ENCODE results near the gene PSD4.

The PSD4 gene

GRCh38 chr2:113229795-113230194 lies 56.0 kb downstream of the PSD4 start:
- H4K20me1 ChIP-seq (ENCODE audit: insufficient read depth, low read length): no peaks in the 10 kb centered on the region
- no peaks in the 10 kb centered on the region for H3K9me2 ChIP-seq (replicated peaks; ENCODE audit: insufficient read depth, low read length)
- H3K4me1 ChIP-seq (ENCODE audit: low read length): no peaks in the 10 kb centered on the region
- H3K36me3 ChIP-seq (replicated peaks; ENCODE audit: insufficient read depth, low read length): no peaks in the 10 kb centered on the region
- no peak overlapping the region for H2AFZ ChIP-seq (ENCODE audit: low read length)
- no peaks in the 10 kb centered on the region for H3F3A ChIP-seq (ENCODE audit: insufficient read depth, low read length)
- no peaks in the 10 kb centered on the region for H3K79me2 ChIP-seq (ENCODE audit: low read length)
- TF ChIP-seq CTCF (IDR thresholded peaks at IDR 0.05; ENCODE audit: low read length): no peak
- TF ChIP-seq EZH2phosphoT487 (IDR thresholded peaks at IDR 0.05; ENCODE audit: low read length): no peak
- no peak for TF ChIP-seq EZH2 (optimal IDR thresholded peaks at IDR 0.05; ENCODE audit: low read depth, low read length)
- no peak overlapping the region for H3K4me2 ChIP-seq (ENCODE audit: low read depth, low read length)
- no peak overlapping the region for H3K27ac ChIP-seq (ENCODE audit: low read length)
- no peak for DNase-seq
- H3K9me3 ChIP-seq (replicated peaks; ENCODE audit: insufficient read depth, low read length): no peaks in the 10 kb centered on the region
- H3K4me3 ChIP-seq (ENCODE audit: low read length): no peak overlapping the region
- no peaks in the 10 kb centered on the region for H3K27me3 ChIP-seq (replicated peaks; ENCODE audit: insufficient read depth, low read length)
- H3K9ac ChIP-seq (ENCODE audit: low read length): no peak overlapping the region

- no peak overlapping the region for H3K4me3 ChIP-seq (ENCODE audit: low read length)
- no peaks in the 10 kb centered on the region for H3K9me3 ChIP-seq (replicated peaks; ENCODE audit: insufficient read depth, low read length)
- no peaks in the 10 kb centered on the region for H3K9me2 ChIP-seq (replicated peaks; ENCODE audit: insufficient read depth, low read length)
- no peak overlapping the region for H3K4me2 ChIP-seq (ENCODE audit: low read depth, low read length)
- 0 out of 2 replicates have a peak, but pooled peaks cover 2% of the 10 kb centered on the region for H3K79me2 ChIP-seq (ENCODE audit: low read length)
- no peak overlapping the region for H3K9ac ChIP-seq (ENCODE audit: low read length)
- no peaks in the 10 kb centered on the region for H3F3A ChIP-seq (ENCODE audit: insufficient read depth, low read length)
- DNase-seq: no peak
- no peaks in the 10 kb centered on the region for H3K27me3 ChIP-seq (replicated peaks; ENCODE audit: insufficient read depth, low read length)
- no peak overlapping the region for H2AFZ ChIP-seq (ENCODE audit: low read length)
- TF ChIP-seq CTCF (IDR thresholded peaks at IDR 0.05; ENCODE audit: low read length): no peak
- no peak for TF ChIP-seq EZH2 (optimal IDR thresholded peaks at IDR 0.05; ENCODE audit: low read depth, low read length)
- TF ChIP-seq EZH2phosphoT487 (IDR thresholded peaks at IDR 0.05; ENCODE audit: low read length): no peak
- no peaks in the 10 kb centered on the region for H3K36me3 ChIP-seq (replicated peaks; ENCODE audit: insufficient read depth, low read length)
- no peaks in the 10 kb centered on the region for H4K20me1 ChIP-seq (ENCODE audit: insufficient read depth, low read length)
- H3K4me1 ChIP-seq (ENCODE audit: low read length): no peaks in the 10 kb centered on the region
- no peak overlapping the region for H3K27ac ChIP-seq (ENCODE audit: low read length)
These were observed 56.8 kb downstream of the PSD4 start for GRCh38 chr2:113230531-113230930.

- H3K4me2 ChIP-seq (ENCODE audit: low read depth, low read length): no peak overlapping the region
These were observed 57.3 kb downstream of the PSD4 start for GRCh38 chr2:113231064-113231463.

More at GRCh38 chr2:113231064-113231463, 57.3 kb downstream of the PSD4 start:
- H3K27ac ChIP-seq (ENCODE audit: low read length): no peak overlapping the region
- no peak overlapping the region for H2AFZ ChIP-seq (ENCODE audit: low read length)
- no peak overlapping the region for H3K9ac ChIP-seq (ENCODE audit: low read length)
- TF ChIP-seq EZH2phosphoT487 (IDR thresholded peaks at IDR 0.05; ENCODE audit: low read length) (no peak), EZH2 (optimal IDR thresholded peaks at IDR 0.05; ENCODE audit: low read depth, low read length) (no peak), CTCF (IDR thresholded peaks at IDR 0.05; ENCODE audit: low read length) (no peak)
- H3K79me2 ChIP-seq (ENCODE audit: low read length): 0 out of 2 replicates have a peak, but pooled peaks cover 4% of the 10 kb centered on the region
- H3F3A ChIP-seq (ENCODE audit: insufficient read depth, low read length): no peaks in the 10 kb centered on the region
- H3K36me3 ChIP-seq (replicated peaks; ENCODE audit: insufficient read depth, low read length): no peaks in the 10 kb centered on the region
- H3K4me1 ChIP-seq (ENCODE audit: low read length): no peaks in the 10 kb centered on the region
- no peaks in the 10 kb centered on the region for H3K9me3 ChIP-seq (replicated peaks; ENCODE audit: insufficient read depth, low read length)
- no peaks in the 10 kb centered on the region for H3K9me2 ChIP-seq (replicated peaks; ENCODE audit: insufficient read depth, low read length)
- no peaks in the 10 kb centered on the region for H3K27me3 ChIP-seq (replicated peaks; ENCODE audit: insufficient read depth, low read length)
- H3K4me3 ChIP-seq (ENCODE audit: low read length): no peak overlapping the region
- no peaks in the 10 kb centered on the region for H4K20me1 ChIP-seq (ENCODE audit: insufficient read depth, low read length)
- DNase-seq: no peak
